Measurements from ENCODE around the gene SCN2B.
A peak's percentile ranks its signal among the peaks of the same experiment; 100 is the strongest.

The SCN2B gene

GRCh38 chr11:118212781-118213191 lies 36.3 kb upstream of the SCN2B start:
- H3K27ac ChIP-seq, result peak overlapping the region; percentile 97
- peak overlapping the region; percentile 63 to 77 for H3K4me3 ChIP-seq (ENCODE audit: low read depth in 1 of 2, low read length in 1 of 2)
- no peaks in the 10 kb centered on the region for H3K27me3 ChIP-seq
- H3K4me1 ChIP-seq (ENCODE audit: control insufficient read depth in 1 of 2, insufficient read depth in 1 of 2, low read depth in 1 of 2, low read length in 1 of 2), result peaks cover 100% of the 10 kb centered on the region in 2 experiments
- peaks cover 58% of the 10 kb centered on the region for H3K36me3 ChIP-seq
- no peak for TF ChIP-seq CTCF (IDR thresholded peaks at IDR 0.05)
- no peaks in the 10 kb centered on the region for H3K9me3 ChIP-seq

GRCh38 chr11:118212131-118212725 lies 35.8 kb upstream of the SCN2B start:
- Histone ChIP-seq H3K4me1 (ENCODE audit: control insufficient read depth in 1 of 2, insufficient read depth in 1 of 2, low read depth in 1 of 2, low read length in 1 of 2) (peaks cover 100% of the 10 kb centered on the region in 2 experiments), H3K4me3 (ENCODE audit: low read depth in 1 of 2, low read length in 1 of 2) (peak overlapping the region; percentile 63 to 77), H3K27me3 (no peaks in the 10 kb centered on the region), H3K36me3 (peaks cover 64% of the 10 kb centered on the region), H3K9me3 (no peaks in the 10 kb centered on the region), H3K27ac (peak overlapping the region; percentile 97)
- no peak for TF ChIP-seq CTCF (IDR thresholded peaks at IDR 0.05)

GRCh38 chr11:118211006-118211405 lies 34.6 kb upstream of the SCN2B start:
- peaks cover 100% of the 10 kb centered on the region in 2 experiments for H3K4me1 ChIP-seq (ENCODE audit: control insufficient read depth in 1 of 2, insufficient read depth in 1 of 2, low read depth in 1 of 2, low read length in 1 of 2)
- H3K4me3 ChIP-seq (ENCODE audit: low read depth in 1 of 2, low read length in 1 of 2), result peak overlapping the region; percentile 63 to 77
- H3K9me3 ChIP-seq, result no peaks in the 10 kb centered on the region
- TF ChIP-seq CTCF (IDR thresholded peaks at IDR 0.05), result no peak
- no peaks in the 10 kb centered on the region for H3K27me3 ChIP-seq
- peaks cover 71% of the 10 kb centered on the region for H3K36me3 ChIP-seq
- H3K27ac ChIP-seq, result peak overlapping the region; percentile 97

- H3K36me3 ChIP-seq, result peaks cover 74% of the 10 kb centered on the region
- peaks cover 100% of the 10 kb centered on the region in 2 experiments for H3K4me1 ChIP-seq (ENCODE audit: control insufficient read depth in 1 of 2, insufficient read depth in 1 of 2, low read depth in 1 of 2, low read length in 1 of 2)
- no peaks in the 10 kb centered on the region for H3K27me3 ChIP-seq
Observed at GRCh38 chr11:118210323-118210722, 33.9 kb upstream of the SCN2B start.

GRCh38 chr11:118209033-118209432 lies 32.6 kb upstream of the SCN2B start:
- peaks cover 100% of the 10 kb centered on the region in 2 experiments for H3K4me1 ChIP-seq (ENCODE audit: control insufficient read depth in 1 of 2, insufficient read depth in 1 of 2, low read depth in 1 of 2, low read length in 1 of 2)
- peak overlapping the region; percentile 69 for H3K27ac ChIP-seq
- H3K9me3 ChIP-seq, result no peaks in the 10 kb centered on the region
- TF ChIP-seq CTCF (IDR thresholded peaks at IDR 0.05), result no peak
- H3K27me3 ChIP-seq, result no peaks in the 10 kb centered on the region
- H3K4me3 ChIP-seq (ENCODE audit: low read depth in 1 of 2, low read length in 1 of 2), result peak overlapping the region; percentile 63 to 77
- peaks cover 86% of the 10 kb centered on the region for H3K36me3 ChIP-seq

More at GRCh38 chr11:118210323-118210722, 33.9 kb upstream of the SCN2B start:
- no peaks in the 10 kb centered on the region for H3K9me3 ChIP-seq
- TF ChIP-seq CTCF (IDR thresholded peaks at IDR 0.05), result no peak
- H3K27ac ChIP-seq, result peak overlapping the region; percentile 97
- peak overlapping the region; percentile 63 to 77 for H3K4me3 ChIP-seq (ENCODE audit: low read depth in 1 of 2, low read length in 1 of 2)

All from neutrophil (primary cell).